Activated T-helper 1 cell treated with anti-CD3 and anti-CD28 coated beads, Interleukin-12 subunit alpha, Interleukin-12 subunit beta, Interleukin-2, Interleukin-4 antibody, amounts not matched to agents 30 ng/mL and 10 ng/mL and 1 ng/mL, durations not matched to agents 14 hours and 24 hours and 36 hours (primary cell): ENCODE results near the gene GPR68. TPM values are rescaled to one million over a fixed set of nuclear protein-coding genes. Genes with fewer than 3 reads are reported as not detected.
"Not testable (repeated sequence)": the region's sequence is repeated elsewhere in the genome, so short reads cannot be mapped to it uniquely, and the experiment has no call there.

Experiments
- DNase-seq: peaks from one replicate; pipeline ENCODE4 v3.0.0; 2021; ENCODE audit warnings: low spot score
- H3K27ac Mint-ChIP-seq: one replicate; pipeline ENCODE4 v1.8.0; 2021; ENCODE audit warnings: mild to moderate bottlenecking, mixed read lengths
- H3K27me3 Mint-ChIP-seq: one replicate; pipeline ENCODE4 v1.8.0; 2022; ENCODE audit warnings: mild to moderate bottlenecking, moderate library complexity, mixed read lengths; ENCODE audit not compliant: insufficient read depth
- H3K36me3 Mint-ChIP-seq: one replicate; pipeline ENCODE4 v1.8.0; 2021; ENCODE audit warnings: low read depth, mixed read lengths
- H3K4me1 Mint-ChIP-seq: one replicate; pipeline ENCODE4 v1.8.0; 2021; ENCODE audit warnings: low read depth, mixed read lengths
- H3K4me3 Mint-ChIP-seq: one replicate; pipeline ENCODE4 v1.8.0; 2021; ENCODE audit warnings: mild to moderate bottlenecking, moderate library complexity, mixed read lengths
- H3K9me3 Mint-ChIP-seq: one replicate; pipeline ENCODE4 v1.8.0; 2021; ENCODE audit warnings: mixed read lengths
- intact Hi-C: fragments of 100-400 bp; cut with micrococcal nuclease; formaldehyde crosslinking; loops from one replicate; pipeline ENCODE4 v1.15.1; 2024
- total RNA-seq: library from RNA; stranded (reverse); gene quantifications from 2 replicates; pipeline ENCODE4 v1.2.3, GENCODE V29; 2022

The GPR68 gene
- total RNA-seq, 1 donor from 2014 or later, result 5.4 TPM

DNA sequence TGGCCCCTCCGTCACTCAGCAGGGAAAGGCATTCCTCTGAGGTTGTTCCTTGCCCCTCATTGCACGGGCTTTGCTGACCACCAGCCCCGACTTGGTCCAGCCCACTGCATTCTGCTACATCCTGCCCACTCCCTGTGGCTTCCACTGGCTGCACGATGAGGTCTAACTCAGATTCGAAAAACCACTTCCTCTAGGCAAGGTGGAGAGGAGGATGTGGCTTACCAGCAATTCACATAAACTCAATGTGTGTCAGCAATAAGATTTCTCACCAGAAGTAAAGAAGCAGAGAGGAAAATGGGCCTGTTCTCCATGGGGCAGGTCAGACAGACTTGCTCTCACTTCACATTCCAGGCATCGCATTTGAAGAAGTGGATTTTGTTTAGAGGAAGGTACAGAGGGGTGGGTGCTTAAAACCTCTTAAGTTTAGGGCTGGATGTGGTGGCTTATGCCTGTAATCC, 14.7 kb downstream of the GPR68 start:
- H3K4me1 Mint-ChIP-seq, result peaks cover 82% of the 10 kb centered on the region
- DNase-seq, result peak; percentile 78
- intact Hi-C loops, result loop anchor here (1.0 to 10.0 kb wide), 6 partner anchors 187 to 635 kb away; partner anchors contain the start of genes CCDC88C and TC2N
- peak overlapping the region; percentile 80 for H3K4me3 Mint-ChIP-seq
- H3K36me3 Mint-ChIP-seq, result peaks cover 39% of the 10 kb centered on the region
- H3K27me3 Mint-ChIP-seq, result no peaks in the 10 kb centered on the region
- peaks cover 12% of the 10 kb centered on the region for H3K9me3 Mint-ChIP-seq
- peak overlapping the region; percentile 100 for H3K27ac Mint-ChIP-seq

DNA sequence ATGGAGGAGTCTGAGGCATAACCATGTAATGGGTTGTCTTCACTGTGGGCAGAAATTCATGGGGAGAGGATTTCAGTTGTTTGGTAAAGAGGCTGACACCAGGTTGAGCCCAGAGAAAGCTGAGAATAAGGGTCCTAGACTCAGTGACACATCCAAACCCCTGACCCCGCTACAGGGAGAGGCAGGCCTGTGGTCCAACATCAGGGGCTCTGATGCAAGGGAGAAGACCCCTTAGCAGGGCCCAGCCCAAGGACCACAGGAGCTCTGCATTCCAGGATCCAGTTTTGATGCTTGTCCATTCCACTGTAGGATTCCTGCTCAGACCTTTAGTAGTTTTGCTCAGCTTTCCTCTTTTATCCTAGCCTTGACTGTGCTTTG, 15.5 kb downstream of the GPR68 start:
- Mint-ChIP-seq H3K36me3 (peaks cover 34% of the 10 kb centered on the region), H3K9me3 (peaks cover 12% of the 10 kb centered on the region), H3K27ac (peak overlapping the region; percentile 100), H3K4me1 (peaks cover 83% of the 10 kb centered on the region), H3K4me3 (peak overlapping the region; percentile 80), H3K27me3 (no peaks in the 10 kb centered on the region)
- intact Hi-C loops, result loop anchor here (1.0 to 10.0 kb wide), 6 partner anchors 188 to 636 kb away; partner anchors contain the start of genes CCDC88C and TC2N
- no peak for DNase-seq

DNA sequence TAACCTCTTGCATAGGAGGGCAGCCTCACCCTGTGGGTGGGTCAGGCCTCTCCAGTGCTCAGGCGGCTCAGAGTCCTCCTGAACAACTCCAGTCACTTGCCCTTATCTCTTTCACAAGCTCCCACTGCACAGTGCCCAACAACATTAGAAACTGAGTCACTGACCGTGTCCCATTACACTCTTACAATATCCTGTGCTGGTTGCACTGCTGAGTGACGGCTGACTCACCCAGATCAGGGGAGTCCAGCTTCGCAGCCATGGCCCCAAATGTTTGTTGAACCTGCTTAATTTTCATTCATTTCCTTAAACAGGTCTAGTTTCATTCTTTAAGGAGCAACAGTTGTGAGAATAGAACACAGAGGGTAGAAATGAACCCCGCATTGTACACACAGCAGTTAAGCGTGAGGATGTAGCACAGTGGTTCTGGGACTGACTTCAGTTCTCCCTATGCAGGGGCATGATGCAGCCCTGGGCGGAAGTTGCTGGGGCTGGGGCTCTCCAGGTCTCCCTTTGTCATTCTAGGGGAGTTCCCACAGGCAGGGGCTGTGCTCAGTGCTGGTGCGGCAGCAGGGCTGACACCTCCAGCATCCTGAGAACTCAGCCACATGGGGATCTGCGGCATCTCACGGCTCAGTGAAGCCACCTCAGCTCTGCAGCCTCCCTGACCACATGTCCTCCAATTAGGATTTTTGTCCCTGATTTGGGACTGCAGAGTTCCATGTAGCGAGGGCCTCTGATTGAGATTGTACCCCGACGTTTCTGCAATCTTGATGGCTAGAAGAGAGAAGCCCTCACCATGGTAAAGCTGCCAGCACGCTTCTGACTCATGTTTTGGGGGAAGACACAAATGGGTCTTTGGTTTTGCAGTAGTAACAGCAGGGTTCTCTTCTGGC, 16.1 kb downstream of the GPR68 start:
- Mint-ChIP-seq H3K4me1 (peaks cover 89% of the 10 kb centered on the region), H3K9me3 (peaks cover 14% of the 10 kb centered on the region), H3K36me3 (peaks cover 36% of the 10 kb centered on the region), H3K27me3 (no peaks in the 10 kb centered on the region), H3K27ac (peak overlapping the region; percentile 100), H3K4me3 (peak overlapping the region; percentile 80)
- DNase-seq, result peak; percentile 87
- intact Hi-C loops, result loop anchor here (1.0 to 10.0 kb wide), 16 partner anchors 15 to 845 kb away; partner anchors contain the start of genes CCDC88C, RPS6KA5 and TC2N

DNA sequence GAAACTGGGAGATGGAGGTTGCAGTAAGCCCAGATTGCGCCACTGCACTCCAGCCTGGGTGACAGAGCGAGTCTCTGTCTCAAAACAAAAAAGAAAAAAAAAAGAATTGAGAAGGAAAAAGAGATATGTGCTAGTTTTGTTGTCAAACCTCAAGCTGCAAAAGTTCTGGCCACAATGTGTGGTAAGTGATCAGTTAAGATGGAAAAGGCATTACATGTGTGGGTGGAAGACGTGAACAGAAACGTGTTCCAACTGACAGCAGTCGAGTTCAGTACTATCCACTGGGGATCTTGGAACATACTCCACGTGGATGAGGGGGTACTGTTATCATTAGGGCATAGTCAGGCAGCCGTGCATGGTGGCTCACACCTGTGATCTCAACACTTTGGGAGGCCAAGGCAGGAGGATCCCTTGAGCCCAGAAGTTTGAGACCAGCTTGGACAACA, 17.3 kb downstream of the GPR68 start:
- DNase-seq, result no peak
- H3K27ac Mint-ChIP-seq, result peak overlapping the region; percentile 100
- H3K36me3 Mint-ChIP-seq, result peaks cover 42% of the 10 kb centered on the region
- intact Hi-C loops, result loop anchor here (2.0 to 10.0 kb wide), 5 partner anchors 20 to 638 kb away; partner anchors contain the start of gene TC2N
- H3K4me3 Mint-ChIP-seq, result peak overlapping the region; percentile 80
- peaks cover 20% of the 10 kb centered on the region for H3K9me3 Mint-ChIP-seq
- H3K27me3 Mint-ChIP-seq, result no peaks in the 10 kb centered on the region
- peaks cover 95% of the 10 kb centered on the region for H3K4me1 Mint-ChIP-seq

DNA sequence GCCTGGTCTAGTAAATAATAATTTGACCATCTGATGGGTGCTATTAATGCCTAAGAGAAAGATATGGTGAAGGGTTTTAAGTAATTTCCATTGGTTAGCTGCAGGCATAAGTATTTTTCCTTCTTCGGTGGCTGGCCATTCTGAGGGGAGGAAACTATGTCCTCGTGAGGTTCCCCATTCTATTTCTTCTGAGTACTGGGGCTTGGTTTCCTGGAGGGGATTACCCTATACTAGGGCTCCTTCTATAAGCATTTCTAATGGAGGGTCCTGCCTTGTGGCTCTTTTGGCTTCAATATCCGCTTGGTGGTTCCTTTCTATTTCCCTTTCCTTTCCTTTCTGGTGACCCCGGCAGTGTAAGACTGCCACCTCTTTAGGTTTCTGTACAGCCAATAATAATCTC, 18.1 kb downstream of the GPR68 start:
- Mint-ChIP-seq H3K9me3 (peaks cover 16% of the 10 kb centered on the region), H3K36me3 (peaks cover 44% of the 10 kb centered on the region), H3K4me1 (peaks cover 94% of the 10 kb centered on the region), H3K4me3 (peak overlapping the region; percentile 80), H3K27ac (peak overlapping the region; percentile 100)
- not testable (repeated sequence) for DNase-seq, H3K27me3 Mint-ChIP-seq
- intact Hi-C loops, result loop anchor here (2.0 to 10.0 kb wide), 5 partner anchors 20 to 638 kb away; partner anchors contain the start of gene TC2N

DNA sequence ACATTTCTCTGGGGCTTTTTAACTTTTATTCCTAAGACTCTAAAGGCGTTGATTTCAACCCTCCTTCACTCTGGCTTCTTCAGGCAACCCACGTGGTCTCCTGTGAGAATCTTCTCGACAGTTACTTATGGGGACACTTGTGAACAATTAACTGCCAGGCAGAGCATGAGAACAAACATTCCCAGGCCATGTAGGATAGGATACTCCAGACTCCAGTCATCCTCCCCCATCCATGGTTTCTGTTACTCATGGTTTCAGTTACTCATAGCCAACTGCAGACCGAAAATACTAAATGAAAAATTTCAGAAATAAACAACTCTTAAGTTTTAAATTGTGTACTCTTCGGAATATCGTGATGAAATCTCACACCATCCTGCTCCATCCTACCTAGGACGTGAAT, 19.5 kb downstream of the GPR68 start:
- Mint-ChIP-seq H3K4me3 (no peak overlapping the region), H3K27ac (peak overlapping the region; percentile 100), H3K9me3 (peaks cover 8% of the 10 kb centered on the region), H3K27me3 (no peaks in the 10 kb centered on the region), H3K4me1 (peaks cover 88% of the 10 kb centered on the region), H3K36me3 (peaks cover 44% of the 10 kb centered on the region)
- intact Hi-C loops, result loop anchor here (5.0 to 10.0 kb wide), 4 partner anchors 188 to 640 kb away; partner anchors contain the start of gene TC2N
- no peak for DNase-seq

DNA sequence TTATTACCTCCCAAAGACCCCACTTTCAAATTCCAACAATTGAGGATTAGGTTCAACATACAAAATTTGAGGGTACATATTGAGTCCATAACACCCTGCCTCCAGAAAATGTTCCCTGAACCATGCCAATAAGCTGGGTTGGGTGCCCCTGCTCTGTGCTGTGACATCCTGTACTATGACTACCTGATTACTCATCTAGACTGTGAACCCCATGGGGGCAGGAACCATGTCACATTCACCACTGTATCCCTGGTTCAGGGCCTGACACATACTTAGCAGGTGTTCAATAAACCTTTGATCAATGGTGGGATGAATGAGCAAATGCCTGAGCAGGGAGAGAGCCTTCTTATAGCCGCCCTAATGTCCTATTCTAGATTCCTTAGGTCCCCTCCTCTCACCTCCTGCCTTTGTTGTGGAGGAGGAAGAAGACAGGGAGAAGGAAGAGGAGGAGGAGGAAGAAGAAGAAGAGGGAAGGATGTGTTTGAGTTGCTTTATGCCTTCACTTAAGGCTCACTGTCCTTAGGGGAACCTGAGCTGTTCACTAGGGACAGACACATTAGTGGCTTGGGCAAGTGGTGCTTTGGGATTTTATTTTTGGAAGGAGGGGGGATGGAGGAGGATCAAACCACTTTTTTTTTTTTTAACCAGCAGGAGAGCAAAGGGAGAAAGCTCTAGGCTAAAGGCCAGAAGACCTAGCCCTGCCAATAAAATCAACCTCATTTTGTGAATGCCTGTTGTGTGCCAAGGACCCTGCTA, 21.3 kb downstream of the GPR68 start:
- H3K36me3 Mint-ChIP-seq, result peaks cover 48% of the 10 kb centered on the region
- H3K4me3 Mint-ChIP-seq, result no peak overlapping the region
- H3K27ac Mint-ChIP-seq, result peak overlapping the region; percentile 82
- intact Hi-C loops, result loop anchor here (10.0 kb wide), 1 partner anchor 642 kb away; the partner anchor contains the start of gene TC2N
- DNase-seq, result no peak
- H3K4me1 Mint-ChIP-seq, result peaks cover 74% of the 10 kb centered on the region
- H3K9me3 Mint-ChIP-seq, result peaks cover 8% of the 10 kb centered on the region
- no peaks in the 10 kb centered on the region for H3K27me3 Mint-ChIP-seq

DNA sequence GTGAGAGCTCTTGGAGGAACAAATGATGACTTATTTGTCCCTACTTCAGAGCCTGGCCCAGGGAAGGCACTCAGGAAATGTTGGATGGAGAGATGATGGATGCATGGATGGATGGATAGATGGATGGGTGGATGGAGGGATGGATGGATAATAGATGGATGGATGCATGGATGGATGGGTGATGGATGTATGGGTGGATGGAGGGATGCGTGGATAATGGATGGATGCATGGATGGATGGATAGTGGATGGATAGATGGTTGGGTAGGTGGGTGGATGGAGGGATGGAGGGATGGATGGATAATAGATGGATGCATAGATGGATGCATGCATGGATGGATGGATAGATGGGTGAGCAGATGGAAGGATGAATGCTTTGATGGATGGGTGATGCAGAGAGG, 23.2 kb downstream of the GPR68 start:
- no peaks in the 10 kb centered on the region for H3K27me3 Mint-ChIP-seq
- H3K4me3 Mint-ChIP-seq, result no peak overlapping the region
- DNase-seq, result no peak
- H3K4me1 Mint-ChIP-seq, result peaks cover 60% of the 10 kb centered on the region
- peaks cover 52% of the 10 kb centered on the region for H3K36me3 Mint-ChIP-seq
- no peak overlapping the region for H3K27ac Mint-ChIP-seq
- peaks cover 8% of the 10 kb centered on the region for H3K9me3 Mint-ChIP-seq
- intact Hi-C loops, result loop anchor here (10.0 kb wide), 1 partner anchor 644 kb away; the partner anchor contains the start of gene TC2N

DNA sequence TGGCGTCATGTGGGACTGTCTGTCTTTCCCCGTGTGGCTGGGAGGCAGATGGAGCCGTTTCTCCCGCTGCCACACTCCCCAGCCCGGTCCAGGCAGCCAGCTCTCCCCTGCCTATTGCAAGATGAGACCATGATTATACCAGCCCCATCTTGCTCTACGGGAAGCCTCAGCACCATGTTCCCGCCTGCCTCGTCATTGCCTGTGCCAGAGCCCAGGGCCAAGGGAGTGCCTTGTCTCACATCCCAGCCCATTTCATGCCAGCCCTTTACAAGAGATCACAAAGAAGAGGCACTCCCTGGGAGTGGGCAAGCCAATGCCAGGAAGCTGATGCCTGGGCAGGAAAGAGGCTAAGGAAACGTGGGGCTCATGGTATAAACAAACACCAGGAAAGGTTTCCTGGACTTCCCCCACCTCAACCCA, 23.9 kb downstream of the GPR68 start:
- Mint-ChIP-seq H3K4me3 (no peak overlapping the region), H3K9me3 (peaks cover 8% of the 10 kb centered on the region), H3K27me3 (no peaks in the 10 kb centered on the region), H3K27ac (no peak overlapping the region), H3K4me1 (peaks cover 53% of the 10 kb centered on the region), H3K36me3 (peaks cover 50% of the 10 kb centered on the region)
- intact Hi-C loops, result loop anchor here (10.0 kb wide), 1 partner anchor 644 kb away; the partner anchor contains the start of gene TC2N
- no peak for DNase-seq

DNA sequence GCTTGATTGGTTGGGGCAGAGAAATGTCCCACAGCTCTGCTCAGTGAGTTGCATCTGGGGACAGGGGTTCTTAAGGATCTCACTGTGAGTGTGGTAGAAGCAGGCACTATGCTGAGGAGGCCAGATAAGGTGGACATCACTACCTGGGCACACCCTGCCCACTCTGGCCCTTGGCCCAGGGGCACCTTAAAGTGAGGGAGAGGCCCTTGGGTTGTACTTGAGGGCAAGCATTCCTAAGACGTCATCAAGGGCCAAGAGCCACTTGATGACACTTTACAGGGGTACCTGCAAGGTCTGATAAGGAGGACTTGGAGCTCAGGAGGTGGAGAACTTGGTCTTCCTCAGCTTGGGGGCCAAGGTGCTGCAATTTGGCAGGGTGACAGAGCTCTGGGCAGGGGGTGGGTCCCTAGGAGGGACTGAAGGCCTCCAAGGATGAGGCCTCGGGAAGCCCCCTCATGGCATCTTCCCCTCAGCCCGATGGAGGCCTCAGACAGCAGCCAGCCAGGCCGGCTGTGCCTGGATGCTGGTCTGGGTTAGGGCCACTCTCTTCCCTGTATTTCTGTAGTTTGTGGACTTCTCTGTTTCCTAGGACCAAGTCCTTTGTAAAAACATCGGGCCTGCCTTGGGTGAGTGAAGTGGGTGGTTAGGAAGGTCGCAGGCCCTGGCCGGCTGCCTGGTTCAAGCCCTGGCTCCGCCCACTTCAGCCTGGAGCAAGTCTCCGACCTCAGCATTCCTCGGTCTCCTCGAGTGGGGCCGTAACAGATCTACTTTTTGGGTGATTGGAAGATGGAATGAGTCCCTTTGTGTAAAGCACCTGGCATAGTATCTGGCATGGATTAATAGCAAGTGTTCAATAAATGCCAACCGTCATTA, 24.8 kb downstream of the GPR68 start:
- Mint-ChIP-seq H3K27ac (peak overlapping the region; percentile 45), H3K4me1 (peaks cover 45% of the 10 kb centered on the region), H3K36me3 (peaks cover 48% of the 10 kb centered on the region), H3K27me3 (no peaks in the 10 kb centered on the region), H3K9me3 (peaks cover 8% of the 10 kb centered on the region), H3K4me3 (no peak overlapping the region)
- intact Hi-C loops, result loop anchor here (10.0 kb wide), 1 partner anchor 645 kb away; the partner anchor contains the start of gene TC2N
- no peak for DNase-seq

DNA sequence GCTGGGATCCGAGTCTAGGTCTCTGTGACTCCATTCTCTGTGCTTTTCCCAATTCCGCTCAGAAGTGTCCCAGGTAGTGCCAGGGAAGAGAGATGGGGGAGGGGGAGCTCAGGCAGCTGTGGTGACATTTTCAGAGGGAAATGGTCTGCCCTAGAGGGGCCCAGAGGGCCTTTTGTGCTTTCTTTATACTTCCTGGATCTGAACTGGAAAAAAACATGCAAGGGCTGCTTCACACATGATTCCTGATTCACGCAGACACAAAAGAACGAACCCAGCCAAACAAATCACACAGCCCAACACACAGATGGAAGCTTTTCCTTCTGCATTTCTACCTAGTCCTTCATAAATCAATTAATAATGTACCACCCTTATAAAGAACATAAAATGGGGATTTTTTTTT, 26.5 kb downstream of the GPR68 start:
- Mint-ChIP-seq H3K36me3 (peaks cover 48% of the 10 kb centered on the region), H3K9me3 (peaks cover 3% of the 10 kb centered on the region), H3K27me3 (no peaks in the 10 kb centered on the region), H3K4me3 (no peak overlapping the region), H3K27ac (no peak overlapping the region), H3K4me1 (peaks cover 30% of the 10 kb centered on the region)
- intact Hi-C loops, result no loop called here
- no peak for DNase-seq
